Mammary epithelial cell (primary cell): ENCODE results near the gene SLIT3.

Experiments
- CTCF ChIP-seq, 2 donors: IDR thresholded peaks in 1 of 2; conservative IDR thresholded peaks in 1 of 2; 2 replicates each; pipeline ENCODE4 v1.5.1; 2011 to 2012; ENCODE audit warnings: inconsistent platforms in 2 of 2, low read length in 2 of 2, mild to moderate bottlenecking in 2 of 2, control low read depth in 1 of 2, low read depth in 1 of 2; ENCODE audit not compliant: insufficient read depth in 1 of 2; ENCODE audit errors: extremely low read depth in 1 of 2
- EZH2 ChIP-seq: IDR thresholded peaks from 2 replicates; pipeline ENCODE4 v1.6.1; 2012; ENCODE audit warnings: low read length, inconsistent platforms, borderline replicate concordance

DNA sequence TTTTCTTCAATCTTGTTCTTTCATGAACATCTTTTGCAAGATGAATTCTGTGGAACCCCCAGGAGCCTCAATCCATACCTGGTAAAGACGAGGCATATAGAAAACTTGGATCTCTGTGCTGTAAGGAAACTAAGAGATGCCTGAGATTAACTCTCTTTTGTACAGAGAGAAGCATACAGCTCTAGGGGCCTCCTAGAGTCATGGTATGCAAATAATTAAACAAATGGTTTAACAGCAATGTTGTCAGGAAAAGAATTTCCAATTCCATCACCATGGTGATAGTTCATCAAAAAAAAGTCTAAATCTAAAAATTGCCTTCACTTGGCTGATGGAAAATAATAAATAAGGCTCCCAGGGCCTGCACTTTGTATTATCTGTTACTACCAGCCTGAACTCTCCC, 275.4 kb downstream of the SLIT3 start:
- TF ChIP-seq EZH2: no peak
- TF ChIP-seq CTCF (conservative IDR thresholded peaks at IDR 0.05 in 1 of 2, IDR thresholded peaks at IDR 0.05 in 1 of 2; ENCODE audit: extremely low read depth in 1 of 2, insufficient read depth in 1 of 2, low read depth in 1 of 2, low read length in 2 of 2): no peak
